Measurements from ENCODE around the gene CTXND2. TPM values are rescaled to one million over a fixed set of nuclear protein-coding genes. Genes with fewer than 3 reads are reported as not detected.

Gene CTXND2
- total and polyA plus RNA-seq, 2 of the 8 experiments (the other 6 are each of a cell fraction or from before 2014, with no cell fraction given): not detected

GRCh38 chr1:150926097-150926741, 39.3 kb downstream of the CTXND2 start, which contains the start of gene SETDB1 (continued):
- TF ChIP-seq EP300 (IDR thresholded peaks at IDR 0.05; ENCODE audit: borderline replicate concordance in 1 of 2, low read depth in 2 of 2, low read length in 2 of 2): peak in 1 of 2 experiments; percentile 69; a peak in 1 of 3 replicates
- no peak; the same call in 1 of the 2 replicates for TF ChIP-seq TBP (IDR thresholded peaks at IDR 0.05; ENCODE audit: low read depth, low read length)
- no peak for TF ChIP-seq SUZ12 (IDR thresholded peaks at IDR 0.05; ENCODE audit: low read length)
- no peak for TF ChIP-seq CEBPB (IDR thresholded peaks at IDR 0.05; ENCODE audit: low read depth, low read length)
- TF ChIP-seq SP1 (IDR thresholded peaks at IDR 0.05; ENCODE audit: low read depth, low read length): 0 out of 2 replicates have a peak, but pooled peaks have one; percentile 29
- no peak for TF ChIP-seq POU5F1 (IDR thresholded peaks at IDR 0.05; ENCODE audit: low read depth, low read length)
- 0 out of 2 replicates have a peak, but pooled peaks have one; percentile 13 for TF ChIP-seq YY1 (IDR thresholded peaks at IDR 0.05; ENCODE audit: low read depth, low read length)
- peak; percentile 87 to 93; a peak in 3 of 4 replicates for TF ChIP-seq SIN3A (conservative IDR thresholded peaks at IDR 0.05 in 1 of 2, IDR thresholded peaks at IDR 0.05 in 1 of 2; ENCODE audit: low read depth in 1 of 2, low read length in 2 of 2)
- no peak for TF ChIP-seq SIX5 (IDR thresholded peaks at IDR 0.05; ENCODE audit: low read depth, low read length)
- no peak for TF ChIP-seq CHD2 (IDR thresholded peaks at IDR 0.05; ENCODE audit: low read length)
- no peak for TF ChIP-seq CBX5 (IDR thresholded peaks at IDR 0.05; ENCODE audit: low read depth, low read length)
- TF ChIP-seq TAF7 (optimal IDR thresholded peaks at IDR 0.05; ENCODE audit: borderline replicate concordance, low read depth, low read length): peak; percentile 80
- TF ChIP-seq GABPA (IDR thresholded peaks at IDR 0.05; ENCODE audit: borderline replicate concordance, insufficient read depth, low read length): peak; percentile 71; the same call in 1 of the 2 replicates
- peak in 1 of 2 experiments; percentile 82; a peak in 2 of 3 replicates for TF ChIP-seq POLR2A (IDR thresholded peaks at IDR 0.05; ENCODE audit: control extremely low read depth in 1 of 2, low read depth in 2 of 2, low read length in 2 of 2)
- TF ChIP-seq JUN (IDR thresholded peaks at IDR 0.05; ENCODE audit: low read depth, low read length): no peak
- no peak for TF ChIP-seq NANOG (IDR thresholded peaks at IDR 0.05; ENCODE audit: insufficient read depth, low read depth, low read length, poor library complexity, severe bottlenecking)
- TF ChIP-seq JUND (IDR thresholded peaks at IDR 0.05; ENCODE audit: low read length): no peak
- no peak; the same call in 1 of the 2 replicates for TF ChIP-seq ATF2 (IDR thresholded peaks at IDR 0.05; ENCODE audit: low read length)
- TF ChIP-seq ZNF274 (IDR thresholded peaks at IDR 0.05; ENCODE audit: borderline replicate concordance, extremely low read depth, low read length): no peak
- TF ChIP-seq SP4 (IDR thresholded peaks at IDR 0.05; ENCODE audit: low read length): 0 out of 2 replicates have a peak, but pooled peaks have one; percentile 59
- peak; percentile 60 to 84; a peak in 1 of 4 replicates for TF ChIP-seq HDAC2 (IDR thresholded peaks at IDR 0.05; ENCODE audit: borderline replicate concordance in 1 of 2, low read depth in 2 of 2, low read length in 2 of 2)
- TF ChIP-seq EGR1 (IDR thresholded peaks at IDR 0.05; ENCODE audit: borderline replicate concordance, low read depth, low read length): peak; percentile 95
- peak; percentile 75; the same call in 1 of the 2 replicates for TF ChIP-seq RBBP5 (IDR thresholded peaks at IDR 0.05; ENCODE audit: borderline replicate concordance, low read depth, low read length)

Measured in H1 (cell line).